Endothelial cell (in vitro differentiated cells): ENCODE measurements around the gene MRPS26. TPM values are rescaled to one million over a fixed set of nuclear protein-coding genes. Genes with fewer than 3 reads are reported as not detected.
A peak's percentile ranks its signal among the peaks of the same experiment; 100 is the strongest.
"Not testable (repeated sequence)": the region's sequence is repeated elsewhere in the genome, so short reads cannot be mapped to it uniquely, and the experiment has no call there.

Experiments
- DNase-seq: peaks from one replicate; pipeline ENCODE4 v3.0.0; 2021; ENCODE audit warnings: low spot score
- H3K27ac Mint-ChIP-seq: one replicate; pipeline ENCODE4 v1.8.0; 2021; ENCODE audit warnings: mixed read lengths, inconsistent platforms; ENCODE audit not compliant: unreplicated experiment
- H3K27me3 Mint-ChIP-seq: one replicate; pipeline ENCODE4 v1.8.0; 2021; ENCODE audit warnings: mild to moderate bottlenecking, moderate library complexity, mixed read lengths, inconsistent platforms; ENCODE audit not compliant: unreplicated experiment
- H3K36me3 Mint-ChIP-seq: one replicate; pipeline ENCODE4 v1.8.0; 2021; ENCODE audit warnings: mild to moderate bottlenecking, low read depth, mixed read lengths, inconsistent platforms; ENCODE audit not compliant: unreplicated experiment
- H3K4me1 Mint-ChIP-seq: one replicate; pipeline ENCODE4 v1.8.0; 2021; ENCODE audit warnings: mild to moderate bottlenecking, mixed read lengths, inconsistent platforms; ENCODE audit not compliant: unreplicated experiment
- H3K4me3 Mint-ChIP-seq: one replicate; pipeline ENCODE4 v1.8.0; 2021; ENCODE audit warnings: mild to moderate bottlenecking, mixed read lengths, inconsistent platforms; ENCODE audit not compliant: unreplicated experiment
- H3K9me3 Mint-ChIP-seq: one replicate; pipeline ENCODE4 v1.8.0; 2021; ENCODE audit warnings: mixed read lengths, inconsistent platforms; ENCODE audit not compliant: unreplicated experiment
- total RNA-seq: library from RNA; stranded (reverse); fragmentation: NEBNext Ultra II Directional; extraction: Animal tissue kit (Norgen Biotek cat#: 25700); gene quantifications from one replicate; pipeline ENCODE4 v1.2.1, GENCODE V29; 2021; ENCODE audit not compliant: unreplicated experiment
- TF ChIP-seq, protein P1 (sequence below): fragments of 200-600 bp; sonication (generic); IDR thresholded peaks from one replicate; pipeline ENCODE4 v1.5.0; 2021; ENCODE audit warnings: antibody characterized with exemption; ENCODE audit not compliant: unreplicated experiment

Gene MRPS26
- total RNA-seq, 1 donor from 2014 or later: 28.9 TPM

DNA sequence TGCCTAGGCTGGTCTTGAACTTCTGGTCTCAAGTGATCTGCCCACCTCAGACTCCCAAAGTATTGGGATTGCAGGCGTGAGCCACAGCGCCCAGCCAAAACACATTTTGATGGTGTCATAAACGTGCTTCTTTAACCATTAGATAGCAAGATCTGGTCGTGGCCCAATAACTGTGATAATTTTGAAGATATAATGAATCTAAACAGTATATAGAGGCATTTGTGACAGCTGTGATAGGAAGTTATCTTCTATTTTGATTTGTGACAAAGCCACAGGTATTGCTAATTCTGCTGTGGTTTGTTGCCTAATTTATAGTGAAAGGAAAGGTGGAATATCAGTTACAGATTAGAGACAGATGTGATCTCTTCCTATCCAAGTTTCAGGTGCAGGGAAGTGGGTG, 24.9 kb downstream of the MRPS26 start:
- Mint-ChIP-seq H3K27ac (no peak overlapping the region), H3K4me3 (peak overlapping the region; percentile 56), H3K4me1 (peaks cover 3% of the 10 kb centered on the region), H3K9me3 (no peaks in the 10 kb centered on the region), H3K27me3 (peaks cover 14% of the 10 kb centered on the region), H3K36me3 (no peaks in the 10 kb centered on the region)
- TF ChIP-seq, protein P1, sequence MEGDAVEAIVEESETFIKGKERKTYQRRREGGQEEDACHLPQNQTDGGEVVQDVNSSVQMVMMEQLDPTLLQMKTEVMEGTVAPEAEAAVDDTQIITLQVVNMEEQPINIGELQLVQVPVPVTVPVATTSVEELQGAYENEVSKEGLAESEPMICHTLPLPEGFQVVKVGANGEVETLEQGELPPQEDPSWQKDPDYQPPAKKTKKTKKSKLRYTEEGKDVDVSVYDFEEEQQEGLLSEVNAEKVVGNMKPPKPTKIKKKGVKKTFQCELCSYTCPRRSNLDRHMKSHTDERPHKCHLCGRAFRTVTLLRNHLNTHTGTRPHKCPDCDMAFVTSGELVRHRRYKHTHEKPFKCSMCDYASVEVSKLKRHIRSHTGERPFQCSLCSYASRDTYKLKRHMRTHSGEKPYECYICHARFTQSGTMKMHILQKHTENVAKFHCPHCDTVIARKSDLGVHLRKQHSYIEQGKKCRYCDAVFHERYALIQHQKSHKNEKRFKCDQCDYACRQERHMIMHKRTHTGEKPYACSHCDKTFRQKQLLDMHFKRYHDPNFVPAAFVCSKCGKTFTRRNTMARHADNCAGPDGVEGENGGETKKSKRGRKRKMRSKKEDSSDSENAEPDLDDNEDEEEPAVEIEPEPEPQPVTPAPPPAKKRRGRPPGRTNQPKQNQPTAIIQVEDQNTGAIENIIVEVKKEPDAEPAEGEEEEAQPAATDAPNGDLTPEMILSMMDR: no peak
- DNase-seq: no peak

DNA sequence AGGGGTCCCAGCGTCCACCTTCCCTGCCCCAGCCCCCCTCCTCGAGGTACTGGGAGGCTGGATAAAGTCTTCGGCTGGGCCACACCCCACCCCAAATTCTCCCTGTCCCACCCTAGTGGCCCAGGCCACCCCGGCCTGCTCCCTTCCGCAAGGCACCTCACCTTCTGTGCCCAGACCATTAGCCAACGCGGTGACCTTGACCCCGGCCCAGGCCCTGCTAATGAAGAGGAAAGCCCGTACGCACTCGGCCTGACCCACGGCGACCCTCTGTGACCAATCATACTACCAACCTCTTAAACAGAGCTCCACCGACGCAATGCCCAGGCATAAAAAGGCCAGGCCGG, 25.4 kb downstream of the MRPS26 start:
- H3K36me3 Mint-ChIP-seq: no peaks in the 10 kb centered on the region
- DNase-seq: no peak
- peak overlapping the region; percentile 56 for H3K4me3 Mint-ChIP-seq
- no peak overlapping the region for H3K27ac Mint-ChIP-seq
- TF ChIP-seq, protein P1: no peak
- no peaks in the 10 kb centered on the region for H3K9me3 Mint-ChIP-seq
- peaks cover 14% of the 10 kb centered on the region for H3K27me3 Mint-ChIP-seq
- peaks cover 3% of the 10 kb centered on the region for H3K4me1 Mint-ChIP-seq

DNA sequence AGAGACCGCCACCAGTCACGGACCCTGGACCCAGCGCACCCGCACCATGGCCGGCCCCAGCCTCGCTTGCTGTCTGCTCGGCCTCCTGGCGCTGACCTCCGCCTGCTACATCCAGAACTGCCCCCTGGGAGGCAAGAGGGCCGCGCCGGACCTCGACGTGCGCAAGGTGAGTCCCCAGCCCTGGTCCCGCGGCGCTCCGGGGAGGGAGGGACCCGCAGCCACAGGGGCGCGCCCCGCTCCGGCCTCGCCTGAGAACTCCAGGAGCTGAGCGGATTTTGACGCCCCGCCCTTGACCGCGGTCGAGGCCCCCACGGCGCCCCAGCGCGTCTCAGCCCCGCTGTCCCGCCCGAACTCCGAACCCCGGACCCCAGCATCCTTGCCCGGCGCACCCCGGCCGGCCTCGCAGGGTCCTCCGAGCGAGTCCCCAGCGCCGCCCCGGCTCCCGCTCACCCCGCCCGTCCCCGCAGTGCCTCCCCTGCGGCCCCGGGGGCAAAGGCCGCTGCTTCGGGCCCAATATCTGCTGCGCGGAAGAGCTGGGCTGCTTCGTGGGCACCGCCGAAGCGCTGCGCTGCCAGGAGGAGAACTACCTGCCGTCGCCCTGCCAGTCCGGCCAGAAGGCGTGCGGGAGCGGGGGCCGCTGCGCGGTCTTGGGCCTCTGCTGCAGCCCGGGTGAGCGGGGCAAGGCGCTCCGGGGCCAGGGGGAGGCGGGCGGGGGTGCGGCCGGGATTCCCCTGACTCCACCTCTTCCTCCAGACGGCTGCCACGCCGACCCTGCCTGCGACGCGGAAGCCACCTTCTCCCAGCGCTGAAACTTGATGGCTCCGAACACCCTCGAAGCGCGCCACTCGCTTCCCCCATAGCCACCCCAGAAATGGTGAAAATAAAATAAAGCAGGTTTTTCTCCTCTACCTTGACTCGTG, 26.0 kb downstream of the MRPS26 start, which contains the start of gene OXT:
Gene OXT (plus strand): TSS at position 11 of the 920 bp plus-strand sequence. CDS start 36 bp downstream, at position 47.
- peaks cover 3% of the 10 kb centered on the region for H3K4me1 Mint-ChIP-seq
- peaks cover 14% of the 10 kb centered on the region for H3K27me3 Mint-ChIP-seq
- TF ChIP-seq, protein P1: no peak
- H3K4me3 Mint-ChIP-seq: peak within 1 kb of the TSS; percentile 68
- H3K9me3 Mint-ChIP-seq: no peaks in the 10 kb centered on the region
- no peaks in the 10 kb centered on the region for H3K36me3 Mint-ChIP-seq
- no peak within 1 kb of the TSS for H3K27ac Mint-ChIP-seq
- DNase-seq: no peak

DNA sequence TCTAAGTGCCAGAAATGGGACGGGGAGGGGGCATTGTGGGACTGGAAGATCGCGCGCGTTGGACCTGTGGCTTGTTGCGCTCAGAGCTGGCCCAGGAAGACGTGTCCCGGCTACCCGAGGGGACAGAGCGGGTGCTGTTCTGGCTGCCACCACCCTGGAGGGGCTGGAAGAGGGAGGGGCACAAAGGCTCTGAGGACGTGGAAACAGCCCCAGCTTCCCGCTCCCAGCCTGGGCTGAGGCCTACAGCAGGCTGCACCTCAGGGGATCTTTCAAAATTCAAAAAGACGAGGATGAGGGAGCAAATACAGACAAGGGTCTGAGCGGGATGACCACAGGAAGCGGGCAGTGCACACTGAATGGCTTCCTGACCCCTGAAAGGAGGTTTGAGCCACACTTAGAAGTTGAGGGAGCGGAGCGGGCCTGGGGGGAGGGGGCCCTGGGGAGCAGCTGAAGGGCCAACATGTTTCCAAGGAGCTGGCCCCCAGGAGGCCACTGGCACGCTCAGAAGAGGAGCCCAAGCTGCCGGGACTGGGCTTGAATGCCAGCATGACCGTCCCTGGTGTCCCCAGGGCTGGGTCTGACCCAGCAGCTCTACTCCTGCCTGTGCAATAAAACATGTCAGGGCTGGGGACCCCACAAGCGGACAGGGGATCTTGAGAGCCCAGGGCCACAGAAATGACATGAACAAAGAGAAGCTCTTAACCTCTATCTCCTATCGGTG, 26.8 kb downstream of the MRPS26 start:
- H3K4me1 Mint-ChIP-seq: peaks cover 3% of the 10 kb centered on the region
- H3K9me3 Mint-ChIP-seq: no peaks in the 10 kb centered on the region
- peak overlapping the region; percentile 68 for H3K4me3 Mint-ChIP-seq
- no peak for DNase-seq
- no peaks in the 10 kb centered on the region for H3K36me3 Mint-ChIP-seq
- TF ChIP-seq, protein P1: no peak
- H3K27me3 Mint-ChIP-seq: peaks cover 14% of the 10 kb centered on the region
- H3K27ac Mint-ChIP-seq: no peak overlapping the region

DNA sequence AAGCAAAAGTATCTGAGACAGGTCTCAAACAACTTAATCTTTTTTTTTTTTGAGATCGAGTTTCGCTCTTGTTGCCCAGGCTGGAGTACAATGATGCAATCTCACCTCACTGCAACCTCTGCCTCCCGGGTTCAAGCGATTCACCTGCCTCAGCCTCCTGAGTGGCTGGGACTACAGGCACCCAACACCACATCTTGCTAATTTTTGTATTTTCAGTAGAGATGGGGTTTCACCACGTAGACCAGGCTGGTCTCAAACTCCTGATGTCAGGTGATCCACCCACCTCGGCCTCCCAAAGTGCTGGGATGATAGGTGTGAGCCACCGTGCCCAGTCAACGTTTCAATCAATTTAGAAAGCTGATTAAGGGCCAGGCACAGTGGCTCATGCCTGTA, 27.4 kb downstream of the MRPS26 start:
- H3K9me3 Mint-ChIP-seq, H3K36me3 Mint-ChIP-seq, DNase-seq, H3K4me3 Mint-ChIP-seq, H3K27ac Mint-ChIP-seq, H3K4me1 Mint-ChIP-seq: not testable (repeated sequence)
- peaks cover 14% of the 10 kb centered on the region for H3K27me3 Mint-ChIP-seq
